HEK293 (cell line): ENCODE measurements around the gene GJC2.
A peak's percentile ranks its signal among the peaks of the same experiment; 100 is the strongest.

Source experiments
- CTCF ChIA-PET: fragments of 350-600 bp; formaldehyde crosslinking; extraction: SDS; loops from one replicate; lab custom pipeline; 2021; ENCODE audit warnings: antibody characterized with exemption; lab: Yijun Ruan, JAX
- POLR2A ChIA-PET: fragments of 300-600 bp; formaldehyde crosslinking; extraction: SDS; loops from one replicate; lab custom pipeline; 2020; ENCODE audit warnings: antibody characterized with exemption, inconsistent platforms; lab: Yijun Ruan, JAX
- H3K27ac ChIP-seq: fragments of 200-500 bp; sonication (Bioruptor generic); 2 replicates; pipeline ENCODE4 v1.5.1; 2014; ENCODE audit warnings: low read depth, low read length, control low read depth, inconsistent platforms; ENCODE audit errors: extremely low read depth
- H3K36me3 ChIP-seq, 2 experiments: fragments of 200-500 bp in 1 of 2; sonication (Bioruptor generic) in 1 of 2; 1 replicate in 1 of 2; 2 replicates in 1 of 2; pipeline ENCODE4 v1.5.1; 2014 to 2017; ENCODE audit warnings: inconsistent platforms in 2 of 2, low read length in 2 of 2; ENCODE audit not compliant: control insufficient read depth in 2 of 2, insufficient read depth in 1 of 2
- H3K4me1 ChIP-seq: fragments of 200-500 bp; sonication (Bioruptor generic); 2 replicates; pipeline ENCODE4 v1.5.1; 2014; ENCODE audit warnings: mild to moderate bottlenecking, low read length, inconsistent platforms; ENCODE audit not compliant: control insufficient read depth, insufficient read depth
- H3K4me3 ChIP-seq: 2 replicates; pipeline ENCODE4 v1.5.1; 2011; ENCODE audit warnings: low read depth, mild to moderate bottlenecking, control low read depth, low read length, moderate library complexity
- H3K9me3 ChIP-seq: fragments of 200-500 bp; sonication (Bioruptor generic); 2 replicates; pipeline ENCODE4 v1.5.1; 2014; ENCODE audit warnings: low read depth, low read length, inconsistent platforms; ENCODE audit not compliant: control insufficient read depth, insufficient read depth
- EGR2 ChIP-seq: fragments of 450-650 bp; formaldehyde crosslinking; IDR thresholded peaks from 2 replicates; pipeline ENCODE4 v1.5.1; 2016; ENCODE audit warnings: low read depth, missing biosample characterization, missing genetic modification characterization
- IKZF3 ChIP-seq: fragments of 450-650 bp; IDR thresholded peaks from 2 replicates; pipeline ENCODE4 v1.5.0; 2018; ENCODE audit warnings: missing biosample characterization, mild to moderate bottlenecking, missing genetic modification characterization, moderate library complexity
- INSM2 ChIP-seq: fragments of 450-650 bp; formaldehyde crosslinking; IDR thresholded peaks from 2 replicates; pipeline ENCODE4 v1.5.1; 2016; ENCODE audit warnings: missing biosample characterization, missing genetic modification characterization
- KLF16 ChIP-seq: fragments of 450-650 bp; formaldehyde crosslinking; IDR thresholded peaks from 2 replicates; pipeline ENCODE4 v1.5.1; 2017; ENCODE audit warnings: missing biosample characterization, missing genetic modification characterization
- OSR2 ChIP-seq: fragments of 450-650 bp; formaldehyde crosslinking; IDR thresholded peaks from 2 replicates; pipeline ENCODE4 v1.5.1; 2016; ENCODE audit warnings: missing biosample characterization, missing genetic modification characterization
- REST ChIP-seq: fragments of 450-650 bp; formaldehyde crosslinking; IDR thresholded peaks from 2 replicates; pipeline ENCODE4 v1.5.1; 2016; ENCODE audit warnings: missing biosample characterization, missing genetic modification characterization
- WT1 ChIP-seq: fragments of 450-650 bp; formaldehyde crosslinking; IDR thresholded peaks from 2 replicates; pipeline ENCODE4 v1.5.1; 2016; ENCODE audit warnings: missing biosample characterization, missing genetic modification characterization
- ZBTB17 ChIP-seq: fragments of 450-650 bp; formaldehyde crosslinking; IDR thresholded peaks from 2 replicates; pipeline ENCODE4 v1.5.1; 2016; ENCODE audit warnings: missing biosample characterization, missing genetic modification characterization
- ZEB2 ChIP-seq: fragments of 450-650 bp; formaldehyde crosslinking; IDR thresholded peaks from 2 replicates; pipeline ENCODE4 v1.5.1; 2016; ENCODE audit warnings: missing biosample characterization, missing genetic modification characterization
- ZFHX2 ChIP-seq: fragments of 450-650 bp; formaldehyde crosslinking; conservative IDR thresholded peaks from 2 replicates; pipeline ENCODE4 v1.5.1; 2016; ENCODE audit warnings: missing biosample characterization, missing genetic modification characterization
- ZIC2 ChIP-seq: fragments of 450-650 bp; formaldehyde crosslinking; IDR thresholded peaks from 2 replicates; pipeline ENCODE4 v1.5.1; 2016; ENCODE audit warnings: missing biosample characterization, missing genetic modification characterization
- ZNF2 ChIP-seq: fragments of 450-650 bp; formaldehyde crosslinking; IDR thresholded peaks from 2 replicates; pipeline ENCODE4 v1.5.1; 2016; ENCODE audit warnings: missing biosample characterization, missing genetic modification characterization
- ZNF239 ChIP-seq: fragments of 450-650 bp; formaldehyde crosslinking; IDR thresholded peaks from 2 replicates; pipeline ENCODE4 v1.5.1; 2016; ENCODE audit warnings: missing biosample characterization, missing genetic modification characterization
- ZNF341 ChIP-seq: fragments of 450-650 bp; formaldehyde crosslinking; IDR thresholded peaks from 2 replicates; pipeline ENCODE4; 2016; ENCODE audit warnings: low read depth, missing biosample characterization, missing genetic modification characterization
- ZNF366 ChIP-seq: fragments of 450-650 bp; formaldehyde crosslinking; conservative IDR thresholded peaks from 2 replicates; pipeline ENCODE4 v1.5.1; 2016; ENCODE audit warnings: missing biosample characterization, missing genetic modification characterization
- ZNF394 ChIP-seq: fragments of 450-650 bp; formaldehyde crosslinking; IDR thresholded peaks from 2 replicates; pipeline ENCODE4 v1.5.1; 2016; ENCODE audit warnings: missing biosample characterization, missing genetic modification characterization, mild to moderate bottlenecking, moderate library complexity, borderline replicate concordance
- ZNF423 ChIP-seq: fragments of 450-650 bp; formaldehyde crosslinking; IDR thresholded peaks from 2 replicates; pipeline ENCODE4 v1.5.1; 2016; ENCODE audit warnings: missing biosample characterization, missing genetic modification characterization
- ZNF600 ChIP-seq: fragments of 450-650 bp; formaldehyde crosslinking; IDR thresholded peaks from 2 replicates; pipeline ENCODE4 v1.5.1; 2016; ENCODE audit warnings: missing biosample characterization, missing genetic modification characterization
- ZNF610 ChIP-seq: fragments of 450-650 bp; formaldehyde crosslinking; IDR thresholded peaks from 2 replicates; pipeline ENCODE4 v1.5.1; 2016; ENCODE audit warnings: missing biosample characterization, missing genetic modification characterization, borderline replicate concordance
- ZNF701 ChIP-seq: fragments of 450-650 bp; formaldehyde crosslinking; IDR thresholded peaks from 2 replicates; pipeline ENCODE4 v1.5.1; 2016; ENCODE audit warnings: missing biosample characterization, missing genetic modification characterization
- ZNF76 ChIP-seq: fragments of 450-650 bp; formaldehyde crosslinking; IDR thresholded peaks from 2 replicates; pipeline ENCODE4; 2016; ENCODE audit warnings: low read depth, missing biosample characterization, missing genetic modification characterization, borderline replicate concordance
- TF ChIP-seq, protein P1 (sequence below): fragments of 450-650 bp; formaldehyde crosslinking; optimal IDR thresholded peaks from 2 replicates; pipeline ENCODE3; 2016; ENCODE audit warnings: missing biosample characterization, mild to moderate bottlenecking, missing genetic modification characterization

GJC2 gene

GRCh38 chr1:228141226-228142044 lies 8.3 kb upstream of the GJC2 start:
- Histone ChIP-seq H3K27ac (no peak overlapping the region), H3K36me3 (peaks cover 0 to 27% of the 10 kb centered on the region in 2 experiments; a peak in 1 of 3 replicates), H3K4me1 (peaks cover 13% of the 10 kb centered on the region), H3K4me3 (peak overlapping the region; percentile 90), H3K9me3 (no peaks in the 10 kb centered on the region)
- CTCF ChIA-PET, result interaction anchor here (0.9 to 2.2 kb wide), 3 partner anchors 11 to 25 kb away, joined by 4 to 23 read pairs (median 12); partner anchors contain the start of gene IBA57
- POLR2A ChIA-PET, result interaction anchor here (1.1 to 3.7 kb wide), 6 partner anchors 10 to 33 kb away, joined by 3 to 38 read pairs (median 8); partner anchors contain the start of genes IBA57 and MRPL55
- TF ChIP-seq ZNF610 (tag by site-specific recombination) (no peak), ZNF366 (tag by site-specific recombination) (no peak), ZIC2 (peak; percentile 98), ZNF423 (peak; percentile 97), KLF16 (tag by site-specific recombination) (peak; percentile 60; the same call in 1 of the 2 replicates), ZNF239 (no peak), ZNF394 (0 out of 2 replicates have a peak, but pooled peaks have one; percentile 28), IKZF3 (tag by site-specific recombination) (peak; percentile 41; the same call in 1 of the 2 replicates), ZNF76 (tag by site-specific recombination) (peak; percentile 83), OSR2 (tag by site-specific recombination) (peak; percentile 75), INSM2 (tag by site-specific recombination) (0 out of 2 replicates have a peak, but pooled peaks have one; percentile 50), REST (tag by site-specific recombination) (no peak), ZEB2 (0 out of 2 replicates have a peak, but pooled peaks have one; percentile 22), ZNF341 (tag by site-specific recombination) (peak; percentile 89), EGR2 (peak; percentile 92), ZFHX2 (tag by site-specific recombination) (peak; percentile 94), ZNF600 (tag by site-specific recombination) (peak; percentile 100), ZBTB17 (tag by site-specific recombination) (peak; percentile 79), ZNF701 (tag by site-specific recombination) (no peak), ZNF2 (0 out of 2 replicates have a peak, but pooled peaks have one; percentile 33), WT1 (no peak)
- TF ChIP-seq, protein P1, sequence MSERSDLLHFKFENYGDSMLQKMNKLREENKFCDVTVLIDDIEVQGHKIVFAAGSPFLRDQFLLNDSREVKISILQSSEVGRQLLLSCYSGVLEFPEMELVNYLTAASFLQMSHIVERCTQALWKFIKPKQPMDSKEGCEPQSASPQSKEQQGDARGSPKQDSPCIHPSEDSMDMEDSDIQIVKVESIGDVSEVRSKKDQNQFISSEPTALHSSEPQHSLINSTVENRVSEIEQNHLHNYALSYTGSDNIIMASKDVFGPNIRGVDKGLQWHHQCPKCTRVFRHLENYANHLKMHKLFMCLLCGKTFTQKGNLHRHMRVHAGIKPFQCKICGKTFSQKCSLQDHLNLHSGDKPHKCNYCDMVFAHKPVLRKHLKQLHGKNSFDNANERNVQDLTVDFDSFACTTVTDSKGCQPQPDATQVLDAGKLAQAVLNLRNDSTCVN (tag by site-specific recombination), result peak; percentile 17
